ENCODE data around the gene GALNT7. TPM values are rescaled to one million over a fixed set of nuclear protein-coding genes. Genes with fewer than 3 reads are reported as not detected.

The GALNT7 gene
- total and polyA plus RNA-seq, 4 donors = 0.65 to 13.0 (median 2.1) TPM

DNA sequence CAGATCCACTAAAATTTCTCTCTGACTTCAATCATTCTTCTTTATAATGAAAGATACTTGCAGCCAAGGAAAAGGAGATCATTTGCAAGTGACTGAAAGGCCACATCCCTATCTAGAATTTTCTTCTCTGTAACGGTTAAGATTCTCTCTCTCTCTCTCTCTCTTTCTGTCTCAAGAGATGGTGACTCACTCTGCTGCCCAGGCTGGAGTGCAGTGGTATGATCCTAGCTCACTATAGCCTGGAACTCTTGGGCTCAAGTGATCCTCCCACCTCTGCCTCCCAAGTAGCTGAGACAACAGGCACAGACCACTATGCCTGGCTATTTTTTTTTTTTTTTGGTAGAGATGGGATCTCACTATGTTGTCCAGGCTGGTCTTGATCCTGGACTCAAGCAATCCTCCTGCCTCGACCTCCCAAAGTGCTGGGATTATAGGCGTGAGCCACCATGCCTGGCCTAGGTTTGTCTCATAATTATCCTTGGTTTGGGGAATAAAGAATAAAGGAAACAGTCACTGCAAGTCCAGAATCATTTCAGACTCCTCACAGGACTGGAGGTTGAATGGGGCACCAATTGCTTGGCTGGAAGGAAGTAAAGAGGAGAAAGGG is 33.3 kb upstream of the GALNT7 start:
- no peak overlapping the region for H3K4me3 ChIP-seq (ENCODE audit: low read depth in 1 of 3, low read length in 3 of 3)
- H3K36me3 ChIP-seq (ENCODE audit: control insufficient read depth in 4 of 4, insufficient read depth in 3 of 4, low read depth in 1 of 4, low read length in 3 of 4) = no peaks in the 10 kb centered on the region
- H3K9me3 ChIP-seq (ENCODE audit: control insufficient read depth in 4 of 4, low read length in 3 of 4) = no peaks in the 10 kb centered on the region
- H3K9ac ChIP-seq (ENCODE audit: low read depth in 1 of 2, low read length in 2 of 2) = no peak overlapping the region
- TF ChIP-seq, protein P1, sequence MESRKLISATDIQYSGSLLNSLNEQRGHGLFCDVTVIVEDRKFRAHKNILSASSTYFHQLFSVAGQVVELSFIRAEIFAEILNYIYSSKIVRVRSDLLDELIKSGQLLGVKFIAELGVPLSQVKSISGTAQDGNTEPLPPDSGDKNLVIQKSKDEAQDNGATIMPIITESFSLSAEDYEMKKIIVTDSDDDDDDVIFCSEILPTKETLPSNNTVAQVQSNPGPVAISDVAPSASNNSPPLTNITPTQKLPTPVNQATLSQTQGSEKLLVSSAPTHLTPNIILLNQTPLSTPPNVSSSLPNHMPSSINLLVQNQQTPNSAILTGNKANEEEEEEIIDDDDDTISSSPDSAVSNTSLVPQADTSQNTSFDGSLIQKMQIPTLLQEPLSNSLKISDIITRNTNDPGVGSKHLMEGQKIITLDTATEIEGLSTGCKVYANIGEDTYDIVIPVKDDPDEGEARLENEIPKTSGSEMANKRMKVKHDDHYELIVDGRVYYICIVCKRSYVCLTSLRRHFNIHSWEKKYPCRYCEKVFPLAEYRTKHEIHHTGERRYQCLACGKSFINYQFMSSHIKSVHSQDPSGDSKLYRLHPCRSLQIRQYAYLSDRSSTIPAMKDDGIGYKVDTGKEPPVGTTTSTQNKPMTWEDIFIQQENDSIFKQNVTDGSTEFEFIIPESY (IDR thresholded peaks at IDR 0.05) = no peak
- TF ChIP-seq SP1 (IDR thresholded peaks at IDR 0.05) (no peak), GABPA (IDR thresholded peaks at IDR 0.05 in 1 of 2, conservative IDR thresholded peaks at IDR 0.05 in 1 of 2) (no peak), REST (IDR thresholded peaks at IDR 0.05) (no peak), JUND (IDR thresholded peaks at IDR 0.05) (no peak), RXRA (IDR thresholded peaks at IDR 0.05) (no peak), NR2F2 (IDR thresholded peaks at IDR 0.05) (no peak)
- TF ChIP-seq, protein P2, sequence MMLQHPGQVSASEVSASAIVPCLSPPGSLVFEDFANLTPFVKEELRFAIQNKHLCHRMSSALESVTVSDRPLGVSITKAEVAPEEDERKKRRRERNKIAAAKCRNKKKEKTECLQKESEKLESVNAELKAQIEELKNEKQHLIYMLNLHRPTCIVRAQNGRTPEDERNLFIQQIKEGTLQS (IDR thresholded peaks at IDR 0.05) = no peak
- no peak for DNase-seq (ENCODE audit: low spot score)
- no peaks in the 10 kb centered on the region for H3K4me1 ChIP-seq (ENCODE audit: control insufficient read depth in 4 of 4, insufficient read depth in 4 of 4, low read length in 3 of 4)
- WGBS = 74% methylated on average over 3 of the region's 3 CpGs
- no peaks in the 10 kb centered on the region for H3K27me3 ChIP-seq (ENCODE audit: control insufficient read depth in 4 of 4, insufficient read depth in 4 of 4, low read length in 3 of 4)
- H3K27ac ChIP-seq (ENCODE audit: low read depth in 1 of 2, low read length in 2 of 2) = no peak overlapping the region

DNA sequence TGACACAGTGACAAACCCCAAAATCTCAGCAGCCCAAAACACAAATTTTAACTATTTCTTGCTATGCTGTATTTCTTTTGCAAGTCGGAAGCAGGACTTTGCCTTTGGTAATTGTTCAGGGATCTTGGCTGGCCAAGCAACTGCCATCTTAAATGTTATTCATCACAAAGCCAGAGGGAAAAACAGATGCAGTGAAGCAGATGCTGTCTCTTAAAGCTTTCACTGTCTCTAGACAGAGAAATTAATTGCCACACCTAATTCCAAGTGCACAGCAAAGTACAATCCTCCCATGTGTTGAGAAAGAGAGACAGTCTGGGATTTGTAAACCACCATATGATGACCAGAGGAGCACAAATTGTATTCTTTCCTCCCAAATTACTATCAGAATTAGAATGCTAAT is 30.0 kb upstream of the GALNT7 start:
- H3K4me3 ChIP-seq (ENCODE audit: low read depth in 1 of 3, low read length in 3 of 3) = no peak overlapping the region
- TF ChIP-seq SP1 (IDR thresholded peaks at IDR 0.05) (no peak), HNF4G (IDR thresholded peaks at IDR 0.05) (no peak), RXRA (IDR thresholded peaks at IDR 0.05) (no peak), EGR1 (IDR thresholded peaks at IDR 0.05; ENCODE audit: low read depth in 2 of 2) (no peak), GABPA (IDR thresholded peaks at IDR 0.05 in 1 of 2, conservative IDR thresholded peaks at IDR 0.05 in 1 of 2) (no peak), RAD21 (IDR thresholded peaks at IDR 0.05) (no peak), REST (IDR thresholded peaks at IDR 0.05) (no peak), YY1 (IDR thresholded peaks at IDR 0.05) (no peak), FOXA2 (IDR thresholded peaks at IDR 0.05) (no peak), NR2F2 (IDR thresholded peaks at IDR 0.05) (no peak), JUND (IDR thresholded peaks at IDR 0.05) (no peak), HNF4A (conservative IDR thresholded peaks at IDR 0.05) (no peak), TAF1 (conservative IDR thresholded peaks at IDR 0.05) (no peak)
- TF ChIP-seq, protein P1 (IDR thresholded peaks at IDR 0.05) = no peak
- TF ChIP-seq, protein P2 (IDR thresholded peaks at IDR 0.05) = no peak
- TF ChIP-seq, protein P3, sequence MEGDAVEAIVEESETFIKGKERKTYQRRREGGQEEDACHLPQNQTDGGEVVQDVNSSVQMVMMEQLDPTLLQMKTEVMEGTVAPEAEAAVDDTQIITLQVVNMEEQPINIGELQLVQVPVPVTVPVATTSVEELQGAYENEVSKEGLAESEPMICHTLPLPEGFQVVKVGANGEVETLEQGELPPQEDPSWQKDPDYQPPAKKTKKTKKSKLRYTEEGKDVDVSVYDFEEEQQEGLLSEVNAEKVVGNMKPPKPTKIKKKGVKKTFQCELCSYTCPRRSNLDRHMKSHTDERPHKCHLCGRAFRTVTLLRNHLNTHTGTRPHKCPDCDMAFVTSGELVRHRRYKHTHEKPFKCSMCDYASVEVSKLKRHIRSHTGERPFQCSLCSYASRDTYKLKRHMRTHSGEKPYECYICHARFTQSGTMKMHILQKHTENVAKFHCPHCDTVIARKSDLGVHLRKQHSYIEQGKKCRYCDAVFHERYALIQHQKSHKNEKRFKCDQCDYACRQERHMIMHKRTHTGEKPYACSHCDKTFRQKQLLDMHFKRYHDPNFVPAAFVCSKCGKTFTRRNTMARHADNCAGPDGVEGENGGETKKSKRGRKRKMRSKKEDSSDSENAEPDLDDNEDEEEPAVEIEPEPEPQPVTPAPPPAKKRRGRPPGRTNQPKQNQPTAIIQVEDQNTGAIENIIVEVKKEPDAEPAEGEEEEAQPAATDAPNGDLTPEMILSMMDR (IDR thresholded peaks at IDR 0.05; ENCODE audit: low read depth, low read length, missing input control) = no peak
- no peak overlapping the region for H3K27ac ChIP-seq (ENCODE audit: low read depth in 1 of 2, low read length in 2 of 2)
- H3K36me3 ChIP-seq (ENCODE audit: control insufficient read depth in 4 of 4, insufficient read depth in 3 of 4, low read depth in 1 of 4, low read length in 3 of 4) = no peaks in the 10 kb centered on the region
- H3K27me3 ChIP-seq (ENCODE audit: control insufficient read depth in 4 of 4, insufficient read depth in 4 of 4, low read length in 3 of 4) = peaks cover 0 to 3% (median 0%) of the 10 kb centered on the region in 4 donors
- H3K9me3 ChIP-seq (ENCODE audit: control insufficient read depth in 4 of 4, low read length in 3 of 4) = no peaks in the 10 kb centered on the region
- no peak for DNase-seq (ENCODE audit: low spot score)
- H3K9ac ChIP-seq (ENCODE audit: low read depth in 1 of 2, low read length in 2 of 2) = no peak overlapping the region
- H3K4me1 ChIP-seq (ENCODE audit: control insufficient read depth in 4 of 4, insufficient read depth in 4 of 4, low read length in 3 of 4) = no peaks in the 10 kb centered on the region
- WGBS = 81% methylated on average over 1 of the region's 1 CpG
